Adrenal gland (tissue), 12 donors: ENCODE measurements around the gene ASPDH. TPM values are rescaled to one million over a fixed set of nuclear protein-coding genes. Genes with fewer than 3 reads are reported as not detected.

Experiments used
- DNase-seq, 7 donors: peaks; one replicate each; pipeline ENCODE4 v3.0.0-alpha.2; 2019 to 2020
- H3K27ac ChIP-seq, 5 donors: fragments of 200-600 bp; sonication (generic) in 4 of 5; 1 replicate in 3 of 5; 2 replicates in 2 of 5; pipeline versions ENCODE4 v1.5.1 to v1.8.0; 2016 to 2020; ENCODE audit warnings: mild to moderate bottlenecking in 1 of 5
- H3K27me3 ChIP-seq: fragments of 200-600 bp; 2 replicates; pipeline ENCODE4 v1.8.0; 2021
- H3K36me3 ChIP-seq, 2 donors: fragments of 200-600 bp; replicated peaks in 1 of 2; 1 replicate in 1 of 2; 2 replicates in 1 of 2; pipeline versions ENCODE4 v1.5.1 to v1.8.0; 2018 to 2022
- H3K4me1 ChIP-seq, 2 donors: fragments of 200-600 bp; replicated peaks in 1 of 2; 1 replicate in 1 of 2; 2 replicates in 1 of 2; pipeline versions ENCODE4 v1.5.1 to v1.8.0; 2018 to 2021
- H3K4me3 ChIP-seq, 4 donors: fragments of 200-600 bp; sonication (generic) in 3 of 4; one replicate each; pipeline ENCODE4 v1.5.1; 2016 to 2018
- H3K9me3 ChIP-seq, 3 donors: fragments of 200-600 bp; sonication (generic) in 1 of 3; replicated peaks in 1 of 3; 1 replicate in 2 of 3; 2 replicates in 1 of 3; pipeline versions ENCODE4 v1.5.1 to v1.8.0; 2016 to 2021
- POLR2A ChIP-seq, 2 donors: fragments of 450-650 bp; IDR thresholded peaks; one replicate each; pipeline ENCODE4 v1.6.1; 2017; ENCODE audit warnings: antibody characterized with exemption in 2 of 2, mild to moderate bottlenecking in 2 of 2, moderate library complexity in 1 of 2
- WGBS, 4 donors: extraction: QIAGEN DNeasy Blood & Tissue Kit in 2 of 4; methylation state at CpG; one replicate each; pipeline versions ENCODE4 v1.1.5 to v1.1.7; 2013 to 2017; 5-methylcytosine and 5-hydroxymethylcytosine counted together
- intact Hi-C, 2 donors: fragments of 100-400 bp; cut with DNase I; formaldehyde crosslinking; loops; one replicate each; pipeline versions ENCODE4 v1.14.1 to v1.15.0; 2022 to 2023
- polyA plus RNA-seq, 3 donors: library from polyadenylated mRNA; stranded (reverse); fragments of 200-250 nt in 2 of 3; fragments of 350-450 nt in 1 of 3; fragmentation: Illumina TruSeq in 1 of 3; extraction: RNeasy Lipid Tissue Mini Kit (QIAGEN cat#74804) in 1 of 3; gene quantifications; one replicate each; pipeline ENCODE4 v1.2.3, GENCODE V29; 2013 to 2014
- total RNA-seq, 9 donors: library from RNA; depleted of rRNA in 4 of 9; stranded (reverse); fragments of >200 nt in 4 of 9; fragments of 120-200 nt in 1 of 9; fragmentation: NEBNext Ultra II Directional in 1 of 9; extraction: Animal tissue kit (Norgen Biotek cat#: 25700) in 1 of 9; gene quantifications; one replicate each; pipeline versions ENCODE4 v1.1.0 to v1.2.4, GENCODE V29; 2013 to 2023
- TF ChIP-seq, protein P1 (sequence below), 6 experiments: fragments of 450-650 bp in 4 of 6; fragments of 200-600 bp in 2 of 6; sonication (generic) in 1 of 6; IDR thresholded peaks; 1 replicate in 5 of 6; 2 replicates in 1 of 6; pipeline versions ENCODE4 v1.5.1 to v1.8.0; 2016 to 2021; ENCODE audit warnings: antibody characterized with exemption in 6 of 6, mild to moderate bottlenecking in 2 of 6, moderate library complexity in 1 of 6
- donor health status: healthy with polysubstance abuse.
- donor health status: Bipolar disorder and iron deficiency.
- donor health status: DM: yes; HTN: yes; CAD: no.
- donor health status: DM: no; HTN: no; CAD: no.
- donor health status: DM: no; HTN: no; CAD: no.
- donor health status: DM: yes; HTN: yes; CAD: no.

Gene ASPDH
- total and polyA plus RNA-seq, 12 donors = 0.38 to 30.5 (median 1.7) TPM; not detected in 4

DNA sequence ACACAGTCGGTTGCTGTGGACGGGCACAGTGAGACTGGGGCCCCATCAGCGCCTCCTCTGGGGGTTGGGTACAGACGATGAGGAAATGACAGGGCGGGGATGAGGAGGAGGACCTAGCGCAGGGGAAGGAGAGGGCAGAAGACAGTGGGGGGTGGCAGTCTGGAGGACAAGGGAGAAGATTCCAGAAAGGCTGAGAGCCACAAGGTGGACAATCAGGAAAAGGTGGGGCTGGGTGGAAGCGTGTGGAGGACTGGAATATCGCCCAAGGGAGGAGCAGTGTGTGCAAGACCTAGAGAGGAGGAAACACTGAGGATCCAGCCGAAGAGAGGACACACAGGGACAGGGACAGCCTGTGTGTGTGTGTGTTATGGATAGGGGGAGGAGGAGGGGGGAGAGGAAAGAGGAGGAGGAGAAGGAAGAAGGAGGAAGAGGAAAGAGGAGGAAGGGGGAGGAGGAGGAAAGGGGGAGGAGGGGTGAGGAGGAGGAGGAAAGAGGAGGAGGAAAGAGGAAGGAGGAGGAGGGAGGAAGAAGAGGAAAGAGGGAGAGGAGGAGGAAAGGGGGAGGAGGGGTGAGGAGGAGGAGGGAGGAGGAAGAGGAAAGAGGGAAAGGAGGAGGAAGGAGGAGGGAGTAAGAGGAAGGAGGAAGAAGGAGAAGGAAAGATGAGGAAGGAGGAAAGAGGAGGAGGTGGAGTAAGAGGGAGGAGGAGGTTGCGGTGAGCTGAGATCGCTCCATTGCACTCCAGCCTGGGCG is 21.2 kb downstream of the ASPDH start:
- H3K4me3 ChIP-seq = no peak overlapping the region
- intact Hi-C loops = no loop called here
- DNase-seq = no peak
- 5 to 25% (median 11%) methylated on average over 9 to 12 of the region's 12 CpGs for WGBS, 4 donors
- TF ChIP-seq POLR2A (IDR thresholded peaks at IDR 0.05) = no peak
- TF ChIP-seq, protein P1, sequence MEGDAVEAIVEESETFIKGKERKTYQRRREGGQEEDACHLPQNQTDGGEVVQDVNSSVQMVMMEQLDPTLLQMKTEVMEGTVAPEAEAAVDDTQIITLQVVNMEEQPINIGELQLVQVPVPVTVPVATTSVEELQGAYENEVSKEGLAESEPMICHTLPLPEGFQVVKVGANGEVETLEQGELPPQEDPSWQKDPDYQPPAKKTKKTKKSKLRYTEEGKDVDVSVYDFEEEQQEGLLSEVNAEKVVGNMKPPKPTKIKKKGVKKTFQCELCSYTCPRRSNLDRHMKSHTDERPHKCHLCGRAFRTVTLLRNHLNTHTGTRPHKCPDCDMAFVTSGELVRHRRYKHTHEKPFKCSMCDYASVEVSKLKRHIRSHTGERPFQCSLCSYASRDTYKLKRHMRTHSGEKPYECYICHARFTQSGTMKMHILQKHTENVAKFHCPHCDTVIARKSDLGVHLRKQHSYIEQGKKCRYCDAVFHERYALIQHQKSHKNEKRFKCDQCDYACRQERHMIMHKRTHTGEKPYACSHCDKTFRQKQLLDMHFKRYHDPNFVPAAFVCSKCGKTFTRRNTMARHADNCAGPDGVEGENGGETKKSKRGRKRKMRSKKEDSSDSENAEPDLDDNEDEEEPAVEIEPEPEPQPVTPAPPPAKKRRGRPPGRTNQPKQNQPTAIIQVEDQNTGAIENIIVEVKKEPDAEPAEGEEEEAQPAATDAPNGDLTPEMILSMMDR (IDR thresholded peaks at IDR 0.05) = no peak
- H3K9me3 ChIP-seq = no peaks in the 10 kb centered on the region
- no peak overlapping the region for H3K27ac ChIP-seq
- peaks cover 4% of the 10 kb centered on the region for H3K27me3 ChIP-seq
- no peaks in the 10 kb centered on the region for H3K4me1 ChIP-seq
- H3K36me3 ChIP-seq = no peaks in the 10 kb centered on the region

DNA sequence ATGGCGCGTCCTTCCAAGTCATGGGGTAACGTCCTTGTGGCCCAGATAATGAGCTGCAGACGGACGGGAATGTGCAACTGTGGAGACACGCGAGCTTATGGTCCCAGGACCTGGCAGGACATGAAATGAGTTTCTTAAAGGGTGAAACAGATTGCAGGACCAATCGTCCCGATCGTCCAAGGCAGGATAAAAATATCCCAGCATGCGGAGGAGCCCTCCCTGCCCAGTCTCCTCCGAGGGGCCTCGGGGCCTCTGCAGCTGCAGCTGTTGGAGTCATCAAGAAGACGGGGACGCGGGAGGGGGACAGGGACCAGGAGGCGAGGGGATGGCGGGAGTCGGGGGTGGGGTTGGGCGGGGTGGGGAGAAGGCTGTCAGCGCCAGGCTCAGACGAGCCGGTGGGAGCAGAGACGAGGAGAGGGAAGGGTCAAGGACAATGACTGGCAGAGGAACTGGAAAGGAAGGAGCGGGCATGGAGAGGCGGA is 22.7 kb downstream of the ASPDH start:
- intact Hi-C loops = no loop called here
- Histone ChIP-seq H3K27me3 (peaks cover 12% of the 10 kb centered on the region), H3K36me3 (no peaks in the 10 kb centered on the region)

DNA sequence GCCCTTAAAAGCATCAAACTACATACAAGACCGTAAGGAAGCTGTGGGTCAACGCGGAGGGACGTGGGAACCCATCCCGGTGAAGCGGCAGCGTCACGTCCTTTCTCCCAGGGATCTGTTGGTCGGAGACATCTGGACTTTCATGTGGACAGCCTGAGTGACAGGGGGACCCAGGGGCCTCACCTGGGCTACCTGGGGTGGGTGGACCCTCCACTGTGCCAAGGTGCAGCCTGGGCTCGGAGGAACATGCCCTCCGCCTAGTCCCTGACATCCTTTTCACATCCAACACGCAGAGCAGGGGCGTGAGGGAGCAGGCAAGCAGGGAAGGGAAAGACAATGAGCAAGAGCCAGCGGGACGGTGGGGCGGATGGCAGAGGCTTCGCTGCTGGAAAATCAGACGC is 23.3 kb downstream of the ASPDH start:
- no peak overlapping the region for H3K27ac ChIP-seq
- no peaks in the 10 kb centered on the region for H3K4me1 ChIP-seq
- no peaks in the 10 kb centered on the region for H3K36me3 ChIP-seq
- H3K27me3 ChIP-seq = peaks cover 12% of the 10 kb centered on the region
- H3K9me3 ChIP-seq = no peaks in the 10 kb centered on the region
- TF ChIP-seq, protein P1 (IDR thresholded peaks at IDR 0.05) = no peak
- TF ChIP-seq POLR2A (IDR thresholded peaks at IDR 0.05) = no peak
- no peak for DNase-seq
- no peak overlapping the region for H3K4me3 ChIP-seq
- intact Hi-C loops = no loop called here
- 94 to 96% (median 94%) methylated on average over 18 of the region's 18 CpGs for WGBS, 4 donors

More for the DNA sequence above, 22.7 kb downstream of the ASPDH start:
- no peak for DNase-seq
- H3K27ac ChIP-seq = no peak overlapping the region
- H3K4me3 ChIP-seq = no peak overlapping the region
- no peaks in the 10 kb centered on the region for H3K4me1 ChIP-seq
- 22 to 31% (median 26%) methylated on average over 22 to 26 of the region's 26 CpGs for WGBS, 4 donors
- H3K9me3 ChIP-seq = no peaks in the 10 kb centered on the region
- TF ChIP-seq POLR2A (IDR thresholded peaks at IDR 0.05) = no peak
- TF ChIP-seq, protein P1 (IDR thresholded peaks at IDR 0.05) = no peak

DNA sequence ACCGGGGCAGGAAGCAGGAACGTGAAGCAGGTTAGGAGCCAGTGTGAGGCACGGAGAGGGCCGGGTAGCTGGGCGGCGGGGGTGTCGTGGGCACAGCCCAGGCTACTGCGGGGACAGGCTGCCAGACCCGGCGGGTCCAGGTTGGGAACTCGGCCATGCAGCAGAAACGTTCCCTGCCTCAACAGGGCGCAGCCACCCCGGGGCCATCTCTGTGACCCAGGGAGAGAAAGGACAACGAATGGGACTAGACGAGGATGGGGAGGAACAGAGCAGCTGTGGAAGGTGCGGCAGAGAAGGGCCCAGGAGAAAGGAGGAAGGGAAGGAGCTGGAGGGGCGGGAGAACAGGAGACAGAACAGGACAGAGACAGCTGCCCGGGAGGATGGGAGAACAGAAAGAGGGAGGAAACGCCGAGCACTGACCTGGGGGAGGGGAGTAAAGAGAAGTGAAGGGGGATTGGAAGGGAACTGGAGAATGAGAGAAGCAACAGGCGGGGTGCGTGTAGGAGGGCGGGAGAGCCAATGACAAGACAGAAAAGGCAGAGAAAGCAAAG is 24.2 kb downstream of the ASPDH start:
- no peak for DNase-seq
- Histone ChIP-seq H3K27me3 (peaks cover 12% of the 10 kb centered on the region), H3K36me3 (no peaks in the 10 kb centered on the region), H3K9me3 (no peaks in the 10 kb centered on the region), H3K4me1 (no peaks in the 10 kb centered on the region), H3K27ac (no peak overlapping the region), H3K4me3 (no peak overlapping the region)
- intact Hi-C loops = no loop called here
- WGBS, 4 donors = 41 to 52% (median 50%) methylated on average over 23 to 24 of the region's 24 CpGs
- TF ChIP-seq, protein P1 (IDR thresholded peaks at IDR 0.05) = no peak
- no peak for TF ChIP-seq POLR2A (IDR thresholded peaks at IDR 0.05)
